SK-N-SH treated with all-trans-retinoic acid at 6 μM for 48 hours (cell line): ENCODE data around the gene FREM3.
"Not testable (repeated sequence)": the region's sequence is repeated elsewhere in the genome, so short reads cannot be mapped to it uniquely, and the experiment has no call there.

ENCODE experiments used
- ATAC-seq: fragments of 200-7000 bp; cut with Tn5 transposase; 3 replicates; pipeline ENCODE4 v1.9.1; 2020; ENCODE audit warnings: mild to moderate bottlenecking, moderate library complexity
- ARNTL ChIP-seq: fragments of 450-650 bp; formaldehyde crosslinking; IDR thresholded peaks from 2 replicates; pipeline ENCODE4 v1.5.0; 2020; ENCODE audit warnings: low read depth, mild to moderate bottlenecking, moderate library complexity, borderline replicate concordance
- CSDC2 ChIP-seq: fragments of 250-450 bp; sonication (Bioruptor Pico); IDR thresholded peaks from 2 replicates; pipeline ENCODE4 v1.5.0; 2020; ENCODE audit warnings: mild to moderate bottlenecking, moderate library complexity
- ESRRG ChIP-seq: fragments of 250-450 bp; sonication (Bioruptor Pico); IDR thresholded peaks from 2 replicates; pipeline ENCODE4 v1.6.1; 2021; ENCODE audit warnings: mild to moderate bottlenecking
- ISL1 ChIP-seq: fragments of 250-450 bp; sonication (Bioruptor Pico); IDR thresholded peaks from 2 replicates; pipeline ENCODE4 v2.1.2; 2022; ENCODE audit warnings: mild to moderate bottlenecking, moderate library complexity
- OSR1 ChIP-seq: fragments of 250-450 bp; sonication (Bioruptor Pico); IDR thresholded peaks from 2 replicates; pipeline ENCODE4 v1.8.0; 2022; ENCODE audit warnings: moderate library complexity, mild to moderate bottlenecking, inconsistent platforms
- PPARA ChIP-seq: fragments of 250-450 bp; sonication (Bioruptor Pico); IDR thresholded peaks from 2 replicates; pipeline ENCODE4 v1.5.0; 2020; ENCODE audit warnings: mild to moderate bottlenecking, borderline replicate concordance
- TCF4 ChIP-seq: fragments of 250-450 bp; sonication (Bioruptor Pico); IDR thresholded peaks from 2 replicates; pipeline ENCODE4 v1.8.0; 2021; ENCODE audit warnings: mild to moderate bottlenecking, moderate library complexity, borderline replicate concordance
- TOX ChIP-seq: fragments of 250-450 bp; sonication (Bioruptor Pico); IDR thresholded peaks from 2 replicates; pipeline ENCODE4 v1.8.0; 2021; ENCODE audit warnings: mild to moderate bottlenecking, moderate library complexity, borderline replicate concordance
- ZC3H10 ChIP-seq: fragments of 250-450 bp; sonication (Bioruptor Pico); IDR thresholded peaks from 2 replicates; pipeline ENCODE4 v1.5.1; 2021; ENCODE audit warnings: mild to moderate bottlenecking, moderate library complexity
- TF ChIP-seq, protein P1 (sequence below): fragments of 250-450 bp; sonication (Bioruptor Pico); IDR thresholded peaks from 2 replicates; pipeline ENCODE4 v1.8.0; 2020; ENCODE audit warnings: mild to moderate bottlenecking, moderate library complexity, borderline replicate concordance

The FREM3 gene

DNA sequence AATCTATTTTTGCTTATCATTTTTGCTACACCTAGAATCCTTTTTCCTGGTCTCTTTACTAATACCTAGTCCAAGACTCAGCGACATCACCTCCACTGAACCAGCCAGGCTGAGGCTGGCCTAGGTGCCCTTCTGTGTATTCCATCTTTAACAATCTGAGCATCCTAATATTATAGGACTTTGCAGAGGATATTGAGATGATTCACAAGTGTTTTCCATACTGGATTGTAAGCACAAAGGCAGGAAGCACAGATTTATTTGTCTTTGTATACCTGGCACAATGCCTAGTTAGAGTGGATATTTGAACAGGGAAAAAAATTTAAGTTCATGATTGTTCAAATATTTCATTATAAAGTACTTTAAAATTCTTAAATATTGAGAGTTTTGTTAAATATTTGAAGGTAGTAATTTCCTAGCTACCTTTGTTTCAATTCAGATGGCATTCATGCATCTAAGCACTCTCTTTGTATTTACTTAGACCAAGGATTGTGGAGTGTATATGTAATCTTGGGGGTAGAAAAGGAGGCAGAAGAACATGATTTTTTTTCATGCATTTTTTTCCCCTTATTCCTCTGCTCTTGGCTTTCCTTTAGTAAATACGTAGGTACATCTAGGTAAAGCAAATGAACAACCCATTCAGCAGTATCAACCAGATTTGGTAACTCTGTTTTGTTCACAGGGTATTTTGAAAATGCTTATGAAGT, 168.5 kb downstream of the FREM3 start:
- ATAC-seq = no peak
- no peak for TF ChIP-seq OSR1
- no peak for TF ChIP-seq TOX (CRISPR knock-in tag)
- TF ChIP-seq ZC3H10 (CRISPR knock-in tag) = no peak
- TF ChIP-seq PPARA (CRISPR knock-in tag) = no peak

DNA sequence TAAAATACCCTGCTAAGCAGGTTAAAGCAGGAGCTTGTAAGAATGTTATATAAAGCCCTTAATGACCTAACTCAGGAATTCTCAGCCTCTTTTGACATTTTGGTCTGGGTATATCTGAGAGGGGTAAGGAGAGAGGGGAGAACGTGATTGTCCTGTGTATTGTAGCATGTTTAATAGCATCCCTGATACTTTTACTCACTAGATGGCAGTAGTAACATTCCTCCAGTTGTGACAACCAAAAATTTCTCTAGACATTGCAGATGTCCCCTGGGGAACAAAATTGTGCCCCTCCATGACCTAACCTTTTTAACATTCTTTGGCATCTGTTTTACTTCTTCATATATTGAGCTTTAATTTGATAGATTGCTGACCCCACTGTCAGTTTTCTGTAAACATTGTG, 169.1 kb downstream of the FREM3 start:
- ATAC-seq = peak; percentile 80
- TF ChIP-seq ESRRG (CRISPR knock-in tag) (no peak), CSDC2 (no peak), ARNTL (CRISPR knock-in tag) (no peak), TCF4 (no peak), ISL1 (CRISPR knock-in tag) (no peak), PPARA (CRISPR knock-in tag) (no peak)
- TF ChIP-seq, protein P1, sequence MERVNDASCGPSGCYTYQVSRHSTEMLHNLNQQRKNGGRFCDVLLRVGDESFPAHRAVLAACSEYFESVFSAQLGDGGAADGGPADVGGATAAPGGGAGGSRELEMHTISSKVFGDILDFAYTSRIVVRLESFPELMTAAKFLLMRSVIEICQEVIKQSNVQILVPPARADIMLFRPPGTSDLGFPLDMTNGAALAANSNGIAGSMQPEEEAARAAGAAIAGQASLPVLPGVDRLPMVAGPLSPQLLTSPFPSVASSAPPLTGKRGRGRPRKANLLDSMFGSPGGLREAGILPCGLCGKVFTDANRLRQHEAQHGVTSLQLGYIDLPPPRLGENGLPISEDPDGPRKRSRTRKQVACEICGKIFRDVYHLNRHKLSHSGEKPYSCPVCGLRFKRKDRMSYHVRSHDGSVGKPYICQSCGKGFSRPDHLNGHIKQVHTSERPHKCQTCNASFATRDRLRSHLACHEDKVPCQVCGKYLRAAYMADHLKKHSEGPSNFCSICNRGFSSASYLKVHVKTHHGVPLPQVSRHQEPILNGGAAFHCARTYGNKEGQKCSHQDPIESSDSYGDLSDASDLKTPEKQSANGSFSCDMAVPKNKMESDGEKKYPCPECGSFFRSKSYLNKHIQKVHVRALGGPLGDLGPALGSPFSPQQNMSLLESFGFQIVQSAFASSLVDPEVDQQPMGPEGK (CRISPR knock-in tag) = no peak

DNA sequence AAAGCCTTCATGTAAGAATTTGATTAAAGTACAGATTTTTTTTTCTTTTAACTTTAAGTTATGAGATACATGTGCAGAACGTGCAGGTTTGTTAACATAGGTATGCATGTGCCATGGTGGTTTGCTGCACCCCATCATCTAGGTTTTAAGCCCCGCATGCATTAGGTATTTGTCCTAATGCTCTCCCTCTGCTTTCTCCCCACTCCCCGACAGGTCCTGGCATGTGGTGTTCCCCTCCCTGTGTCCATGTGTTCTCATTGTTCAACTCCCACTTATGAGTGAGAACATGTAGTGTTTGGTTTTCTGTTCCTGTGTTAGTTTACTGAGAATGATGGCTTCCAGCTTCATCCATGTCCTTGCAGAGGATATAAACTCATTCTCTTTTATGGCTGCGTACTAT, 172.4 kb downstream of the FREM3 start:
- not testable (repeated sequence) for ATAC-seq
